Inferior parietal cortex (tissue), 1 donor: ENCODE measurements around the gene RPS15.

Source experiments
- DNase-seq: peaks from one replicate; pipeline ENCODE4 v3.0.0-alpha.2; 2016; ENCODE audit errors: extremely low spot score

RPS15 gene

GRCh38 chr19:1482361-1483130 is 44.4 kb downstream of the RPS15 start:
- DNase-seq: no peak

- no peak for DNase-seq
Observed at GRCh38 chr19:1483131-1483978, 45.2 kb downstream of the RPS15 start.

GRCh38 chr19:1483979-1484428 is 45.8 kb downstream of the RPS15 start:
- no peak for DNase-seq

- no peak for DNase-seq
Observed at GRCh38 chr19:1486720-1487575, 48.8 kb downstream of the RPS15 start.

- no peak for DNase-seq
Observed at GRCh38 chr19:1487576-1488281, 49.5 kb downstream of the RPS15 start.

GRCh38 chr19:1488282-1488601 is 50.0 kb downstream of the RPS15 start:
- DNase-seq: no peak

- no peak for DNase-seq
Observed at GRCh38 chr19:1489463-1490310, 51.5 kb downstream of the RPS15 start.
